Body of pancreas (tissue), 4 donors: ENCODE results near the gene ERBB4. TPM values are rescaled to one million over a fixed set of nuclear protein-coding genes. Genes with fewer than 3 reads are reported as not detected.

ENCODE experiments used
- ATAC-seq: fragments of 150-250 bp; one replicate; pipeline ENCODE4 v1.9.1; 2016
- DNase-seq, 4 donors: peaks; one replicate each; pipeline ENCODE4 v3.0.0-alpha.2; 2019
- H3K27ac ChIP-seq, 4 donors: fragments of 200-600 bp; sonication (generic); 1 replicate in 3 of 4; 2 replicates in 1 of 4; pipeline versions ENCODE4 v1.5.1 to v1.6.1; 2016 to 2019; ENCODE audit warnings: mild to moderate bottlenecking in 1 of 4, mixed read lengths in 1 of 4, moderate library complexity in 1 of 4
- H3K27me3 ChIP-seq, 2 donors: fragments of 200-600 bp; sonication (generic); one replicate each; pipeline ENCODE4 v1.6.0; 2016; ENCODE audit warnings: mild to moderate bottlenecking in 1 of 2
- H3K36me3 ChIP-seq, 2 donors: fragments of 200-600 bp; sonication (generic); replicated peaks in 1 of 2; 2 replicates each; pipeline ENCODE4 v1.5.1; 2016; ENCODE audit warnings: low read depth in 2 of 2; ENCODE audit not compliant: insufficient read depth in 1 of 2
- H3K4me1 ChIP-seq: fragments of 200-600 bp; sonication (generic); one replicate; pipeline ENCODE4 v1.6.0; 2016
- H3K4me3 ChIP-seq, 2 donors: fragments of 200-600 bp; sonication (generic); 1 replicate in 1 of 2; 2 replicates in 1 of 2; pipeline ENCODE4 v1.5.1; 2016 to 2019
- H3K9me3 ChIP-seq, 3 donors: fragments of 200-600 bp; sonication (generic); 1 replicate in 2 of 3; 2 replicates in 1 of 3; pipeline ENCODE4 v1.5.1; 2016
- POLR2A ChIP-seq, 3 donors: fragments of 450-650 bp; IDR thresholded peaks; one replicate each; pipeline ENCODE4 v1.6.1; 2016; ENCODE audit warnings: antibody characterized with exemption in 3 of 3, mild to moderate bottlenecking in 2 of 3
- WGBS, 2 donors: methylation state at CpG; one replicate each; pipeline ENCODE4 v1.1.5; 2017; 5-methylcytosine and 5-hydroxymethylcytosine counted together
- intact Hi-C: fragments of 100-400 bp; cut with DNase I; formaldehyde crosslinking; loops from one replicate; pipeline ENCODE4 v1.15.1; 2023
- total RNA-seq, 2 donors: library from RNA; depleted of rRNA; stranded (reverse); fragments of >200 nt; gene quantifications; one replicate each; pipeline ENCODE4 v1.1.0, GENCODE V29; 2016
- TF ChIP-seq, protein P1 (sequence below), 7 experiments: fragments of 450-650 bp in 4 of 7; fragments of 200-600 bp in 3 of 7; sonication (generic) in 3 of 7; IDR thresholded peaks; one replicate each; pipeline ENCODE4 v1.5.1; 2016 to 2019; ENCODE audit warnings: antibody characterized with exemption in 7 of 7

Gene ERBB4
- total RNA-seq, 2 donors from 2014 or later, result 1.6 to 4.4 TPM

DNA sequence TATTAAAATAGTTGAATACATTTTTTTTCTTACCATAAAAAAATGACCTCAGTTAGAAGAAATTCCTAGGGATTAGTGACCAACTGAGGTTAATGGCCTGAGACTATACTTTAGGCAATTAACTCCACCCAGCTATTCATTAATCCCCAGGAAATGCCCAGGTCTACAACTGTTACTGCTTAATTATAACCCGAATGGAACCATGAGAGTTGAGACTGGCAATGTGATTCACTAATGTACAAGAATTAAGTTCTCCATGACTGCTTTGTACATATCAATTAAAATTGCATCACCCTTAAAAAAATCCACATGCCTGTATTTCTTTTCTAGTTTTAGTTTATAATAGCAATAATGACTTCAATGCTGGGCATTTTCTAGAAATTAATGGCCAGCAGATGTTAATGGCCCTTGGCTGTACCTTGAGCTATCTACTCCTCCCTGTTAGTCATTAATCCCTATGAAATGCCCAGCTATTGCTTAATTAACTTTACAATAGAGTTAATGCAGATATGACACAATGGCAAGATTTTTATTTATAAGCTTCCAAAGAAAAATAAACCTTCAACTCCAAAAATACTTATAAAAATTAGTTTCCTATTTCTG is 44.1 kb downstream of the ERBB4 start:
- no peak for DNase-seq
- Histone ChIP-seq H3K36me3 (no peaks in the 10 kb centered on the region), H3K27me3 (no peaks in the 10 kb centered on the region), H3K4me1 (no peaks in the 10 kb centered on the region), H3K4me3 (no peak overlapping the region), H3K27ac (no peak overlapping the region), H3K9me3 (no peaks in the 10 kb centered on the region)
- intact Hi-C loops, result no loop called here
- no peak for TF ChIP-seq POLR2A (IDR thresholded peaks at IDR 0.05)
- TF ChIP-seq, protein P1, sequence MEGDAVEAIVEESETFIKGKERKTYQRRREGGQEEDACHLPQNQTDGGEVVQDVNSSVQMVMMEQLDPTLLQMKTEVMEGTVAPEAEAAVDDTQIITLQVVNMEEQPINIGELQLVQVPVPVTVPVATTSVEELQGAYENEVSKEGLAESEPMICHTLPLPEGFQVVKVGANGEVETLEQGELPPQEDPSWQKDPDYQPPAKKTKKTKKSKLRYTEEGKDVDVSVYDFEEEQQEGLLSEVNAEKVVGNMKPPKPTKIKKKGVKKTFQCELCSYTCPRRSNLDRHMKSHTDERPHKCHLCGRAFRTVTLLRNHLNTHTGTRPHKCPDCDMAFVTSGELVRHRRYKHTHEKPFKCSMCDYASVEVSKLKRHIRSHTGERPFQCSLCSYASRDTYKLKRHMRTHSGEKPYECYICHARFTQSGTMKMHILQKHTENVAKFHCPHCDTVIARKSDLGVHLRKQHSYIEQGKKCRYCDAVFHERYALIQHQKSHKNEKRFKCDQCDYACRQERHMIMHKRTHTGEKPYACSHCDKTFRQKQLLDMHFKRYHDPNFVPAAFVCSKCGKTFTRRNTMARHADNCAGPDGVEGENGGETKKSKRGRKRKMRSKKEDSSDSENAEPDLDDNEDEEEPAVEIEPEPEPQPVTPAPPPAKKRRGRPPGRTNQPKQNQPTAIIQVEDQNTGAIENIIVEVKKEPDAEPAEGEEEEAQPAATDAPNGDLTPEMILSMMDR (IDR thresholded peaks at IDR 0.05), result no peak
- ATAC-seq, result no peak
- 71 to 93% methylated on average over 1 of the region's 1 CpG for WGBS, 2 donors

DNA sequence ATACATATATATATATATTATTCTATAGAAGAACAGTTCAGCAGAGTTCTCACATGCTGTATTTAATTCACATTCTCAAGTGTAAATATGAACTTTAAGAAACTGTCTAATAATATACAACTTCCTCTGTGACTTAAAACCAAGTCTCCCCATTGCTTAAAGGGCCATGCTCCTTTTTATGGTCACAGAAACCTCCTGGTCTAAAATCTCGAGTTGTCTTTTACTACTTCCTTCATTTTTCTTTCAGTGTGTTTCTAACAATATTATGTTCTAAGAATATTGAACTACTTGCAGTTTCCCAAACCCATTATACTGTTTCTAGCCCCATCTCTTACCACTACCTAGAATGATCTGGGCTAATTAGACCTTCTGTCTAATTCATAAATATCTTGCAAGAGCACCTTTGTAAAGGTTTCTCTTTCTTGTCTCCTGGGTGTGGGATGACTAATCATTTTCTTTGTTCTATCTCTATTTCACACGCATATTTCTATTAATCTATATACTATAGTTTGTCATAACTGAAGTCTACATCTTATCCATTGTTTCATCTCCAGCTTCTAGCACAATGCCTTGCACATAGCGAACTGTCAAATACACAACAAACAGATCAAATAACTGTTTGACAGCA is 48.8 kb downstream of the ERBB4 start:
- no peak for ATAC-seq
- 75 to 78% methylated on average over 3 of the region's 3 CpGs for WGBS, 2 donors
- Histone ChIP-seq H3K4me3 (no peak overlapping the region), H3K36me3 (no peaks in the 10 kb centered on the region), H3K27me3 (no peaks in the 10 kb centered on the region), H3K4me1 (no peaks in the 10 kb centered on the region), H3K9me3 (no peaks in the 10 kb centered on the region), H3K27ac (no peak overlapping the region)
- no peak for TF ChIP-seq POLR2A (IDR thresholded peaks at IDR 0.05)
- TF ChIP-seq, protein P1 (IDR thresholded peaks at IDR 0.05), result no peak
- DNase-seq, result no peak
- intact Hi-C loops, result no loop called here

DNA sequence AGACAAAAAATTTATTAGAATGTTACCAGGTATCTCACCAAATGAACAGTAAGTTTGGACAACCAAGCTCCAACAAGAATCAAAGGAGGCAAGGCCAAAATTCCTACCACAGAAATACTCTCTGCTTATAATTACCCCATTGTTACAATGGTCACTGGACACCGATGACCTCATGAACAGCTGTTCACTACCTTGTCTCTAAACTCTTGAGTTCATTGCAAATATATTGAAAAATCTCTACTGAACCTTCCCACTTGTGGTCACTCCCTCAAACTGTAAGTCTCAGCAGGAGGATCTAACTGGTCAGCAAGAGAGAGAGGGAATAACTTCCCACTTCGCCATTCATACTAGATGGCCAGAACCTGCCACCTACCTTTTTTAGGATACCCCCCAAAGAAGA is 50.0 kb downstream of the ERBB4 start:
- TF ChIP-seq, protein P1 (IDR thresholded peaks at IDR 0.05), result no peak
- TF ChIP-seq POLR2A (IDR thresholded peaks at IDR 0.05), result no peak
- Histone ChIP-seq H3K36me3 (no peaks in the 10 kb centered on the region), H3K27ac (no peak overlapping the region), H3K9me3 (no peaks in the 10 kb centered on the region), H3K27me3 (no peaks in the 10 kb centered on the region), H3K4me1 (no peaks in the 10 kb centered on the region), H3K4me3 (no peak overlapping the region)
- intact Hi-C loops, result no loop called here
- DNase-seq (no peak), ATAC-seq (no peak)
- 84 to 92% methylated on average over 2 of the region's 2 CpGs for WGBS, 2 donors

DNA sequence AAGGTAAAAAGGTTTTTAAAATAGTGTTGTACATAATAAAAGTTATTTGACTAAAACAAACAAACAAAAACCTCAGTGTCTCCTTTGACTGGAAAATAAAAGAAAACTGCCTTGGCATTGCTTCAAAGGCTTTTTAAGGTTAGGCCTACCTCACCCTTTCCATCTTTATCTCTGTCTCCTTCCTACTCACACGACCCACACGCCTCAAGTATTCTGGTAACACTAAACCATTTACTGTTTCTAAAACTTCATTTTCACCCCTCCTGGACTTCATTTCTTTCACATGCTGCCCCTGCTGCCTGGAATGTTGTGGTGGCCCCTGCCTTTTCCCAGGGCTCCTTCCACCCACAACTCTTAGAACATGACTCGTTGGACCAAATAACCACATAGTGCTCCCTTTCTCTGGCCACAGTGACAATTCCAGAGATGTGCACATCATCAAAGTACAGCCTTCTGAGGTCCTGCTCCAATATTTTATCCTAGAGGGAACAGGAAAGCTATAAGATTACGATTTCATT is 54.0 kb downstream of the ERBB4 start:
- ATAC-seq (no peak), DNase-seq (no peak)
- no peaks in the 10 kb centered on the region for H3K4me1 ChIP-seq
- no peaks in the 10 kb centered on the region for H3K36me3 ChIP-seq
- no peak overlapping the region for H3K4me3 ChIP-seq
- 65 to 75% methylated on average over 4 of the region's 4 CpGs for WGBS, 2 donors
- intact Hi-C loops, result no loop called here
- no peak overlapping the region for H3K27ac ChIP-seq
- no peaks in the 10 kb centered on the region for H3K9me3 ChIP-seq
- no peaks in the 10 kb centered on the region for H3K27me3 ChIP-seq
- TF ChIP-seq POLR2A (IDR thresholded peaks at IDR 0.05), result no peak
- TF ChIP-seq, protein P1 (IDR thresholded peaks at IDR 0.05), result no peak

DNA sequence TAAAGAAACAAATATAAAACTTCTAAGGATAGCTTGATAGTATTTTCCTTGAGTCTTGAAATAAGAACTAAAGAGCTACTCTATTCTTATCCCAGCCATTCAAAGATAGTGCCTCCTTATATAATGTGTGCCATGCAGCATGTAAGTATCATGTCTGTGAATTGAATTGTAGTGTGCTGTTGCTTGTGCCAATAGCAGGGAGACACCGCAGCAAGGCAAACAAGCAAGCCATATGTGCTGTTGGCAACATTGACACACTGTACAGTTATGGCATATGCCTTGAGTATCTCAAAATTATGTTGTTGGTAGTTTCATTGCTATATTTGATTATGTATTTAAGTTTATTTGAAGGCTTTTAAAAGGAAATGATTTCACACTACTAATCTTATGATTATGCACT is 58.2 kb downstream of the ERBB4 start:
- 59 to 64% methylated on average over 1 of the region's 1 CpG for WGBS, 2 donors
- no peaks in the 10 kb centered on the region for H3K4me1 ChIP-seq
- no peaks in the 10 kb centered on the region for H3K9me3 ChIP-seq
- no peaks in the 10 kb centered on the region for H3K27me3 ChIP-seq
- DNase-seq (no peak), ATAC-seq (no peak)
- no peaks in the 10 kb centered on the region for H3K36me3 ChIP-seq
- H3K4me3 ChIP-seq, result no peak overlapping the region
- intact Hi-C loops, result no loop called here
- TF ChIP-seq POLR2A (IDR thresholded peaks at IDR 0.05), result no peak
- TF ChIP-seq, protein P1 (IDR thresholded peaks at IDR 0.05), result no peak
- H3K27ac ChIP-seq, result no peak overlapping the region
